GM19452 (cell line): Measurements from ENCODE around the gene RCC1.
A peak's percentile ranks its signal among the peaks of the same experiment; 100 is the strongest.
"Not testable (repeated sequence)": the region's sequence is repeated elsewhere in the genome, so short reads cannot be mapped to it uniquely, and the experiment has no call there.

Source experiments
- ATAC-seq: cut with Tn5 transposase; IDR thresholded peaks from one replicate; pipeline ENCODE4 v1.9.1; 2021; ENCODE audit not compliant: unreplicated experiment

Gene RCC1

DNA sequence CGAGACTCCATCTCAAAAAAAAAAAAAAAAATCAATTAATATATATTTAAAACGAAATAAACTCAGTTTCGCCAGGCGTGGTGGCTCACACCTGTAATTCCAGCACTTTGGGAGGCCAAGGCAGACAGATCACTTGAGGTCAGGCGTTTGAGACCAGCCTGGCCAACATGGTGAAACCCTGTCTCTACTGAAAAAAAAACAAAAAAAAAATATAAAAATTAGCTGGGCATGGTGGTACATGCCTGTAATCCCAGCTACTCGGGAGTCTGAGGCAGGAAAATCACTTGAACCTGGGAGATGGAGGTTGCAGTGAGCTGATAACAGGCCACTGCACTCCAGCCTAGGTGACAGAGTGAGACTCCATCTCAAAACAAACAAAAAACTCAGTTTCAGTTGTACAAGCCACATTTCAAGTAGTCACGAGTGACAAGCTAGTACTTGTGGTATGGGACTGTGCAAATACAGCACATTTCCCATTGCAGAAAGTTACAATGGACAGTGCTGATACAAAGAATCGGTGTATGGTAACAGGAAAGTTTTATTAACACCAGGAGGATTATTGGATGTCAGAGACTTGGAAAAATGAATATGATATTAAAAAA lies 35.7 kb downstream of the RCC1 start:
- not testable (repeated sequence) for ATAC-seq

DNA sequence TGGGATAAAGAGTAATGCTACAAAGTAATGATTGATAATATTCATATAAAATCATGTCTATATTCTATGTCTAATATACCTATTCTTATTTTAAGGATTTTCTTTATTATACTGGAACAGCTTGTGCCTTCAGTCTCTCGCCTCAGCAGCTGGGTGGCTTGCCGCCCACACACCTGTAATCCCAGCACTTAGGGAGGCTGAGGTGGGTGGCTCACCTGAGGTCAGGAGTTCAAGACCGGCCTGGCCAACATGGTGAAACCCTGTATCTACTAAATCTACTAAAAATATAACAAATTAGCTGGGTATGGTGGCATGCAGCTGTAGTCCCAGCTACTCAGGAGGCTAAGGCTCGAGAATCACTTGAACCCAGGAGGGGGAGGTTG lies 39.4 kb downstream of the RCC1 start:
- ATAC-seq, result no peak

DNA sequence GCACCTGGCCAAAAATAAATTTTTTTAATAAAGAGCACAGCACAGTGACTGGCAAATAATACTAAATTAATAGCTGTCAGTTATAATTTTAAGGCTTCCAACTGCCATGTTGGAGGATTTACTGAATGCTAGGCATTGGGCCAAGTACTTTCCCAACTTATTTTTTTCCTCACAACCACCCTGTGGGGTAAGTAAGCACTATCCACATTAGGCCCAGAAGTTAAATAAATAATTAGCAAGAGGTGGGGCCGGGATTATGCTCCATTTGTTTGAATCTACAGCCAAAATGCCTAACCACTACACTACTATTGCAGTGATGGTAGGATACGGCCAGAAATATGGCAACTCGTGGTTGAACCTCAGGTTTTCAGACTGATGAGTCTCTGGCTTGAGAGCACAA lies 42.5 kb downstream of the RCC1 start:
- ATAC-seq, result no peak

DNA sequence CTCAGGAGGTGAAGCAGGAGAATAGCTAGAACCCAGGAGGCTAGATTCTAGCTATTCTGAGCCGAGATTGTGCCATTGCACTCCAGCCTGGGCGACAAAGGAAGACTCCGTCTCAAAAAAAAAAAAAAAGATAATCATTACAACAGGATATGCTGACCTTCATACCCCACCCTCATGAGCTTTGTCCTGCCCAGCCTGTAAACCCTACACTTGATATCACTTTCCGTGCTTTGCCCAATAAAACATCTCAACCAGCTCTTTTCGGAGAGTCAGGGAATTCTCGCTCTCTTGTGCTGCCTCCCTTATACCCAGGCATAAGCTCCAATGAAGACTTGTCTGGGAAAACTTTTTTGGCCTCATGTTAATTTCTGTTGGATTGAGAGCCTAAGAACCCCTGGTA lies 45.5 kb downstream of the RCC1 start:
- no peak for ATAC-seq

DNA sequence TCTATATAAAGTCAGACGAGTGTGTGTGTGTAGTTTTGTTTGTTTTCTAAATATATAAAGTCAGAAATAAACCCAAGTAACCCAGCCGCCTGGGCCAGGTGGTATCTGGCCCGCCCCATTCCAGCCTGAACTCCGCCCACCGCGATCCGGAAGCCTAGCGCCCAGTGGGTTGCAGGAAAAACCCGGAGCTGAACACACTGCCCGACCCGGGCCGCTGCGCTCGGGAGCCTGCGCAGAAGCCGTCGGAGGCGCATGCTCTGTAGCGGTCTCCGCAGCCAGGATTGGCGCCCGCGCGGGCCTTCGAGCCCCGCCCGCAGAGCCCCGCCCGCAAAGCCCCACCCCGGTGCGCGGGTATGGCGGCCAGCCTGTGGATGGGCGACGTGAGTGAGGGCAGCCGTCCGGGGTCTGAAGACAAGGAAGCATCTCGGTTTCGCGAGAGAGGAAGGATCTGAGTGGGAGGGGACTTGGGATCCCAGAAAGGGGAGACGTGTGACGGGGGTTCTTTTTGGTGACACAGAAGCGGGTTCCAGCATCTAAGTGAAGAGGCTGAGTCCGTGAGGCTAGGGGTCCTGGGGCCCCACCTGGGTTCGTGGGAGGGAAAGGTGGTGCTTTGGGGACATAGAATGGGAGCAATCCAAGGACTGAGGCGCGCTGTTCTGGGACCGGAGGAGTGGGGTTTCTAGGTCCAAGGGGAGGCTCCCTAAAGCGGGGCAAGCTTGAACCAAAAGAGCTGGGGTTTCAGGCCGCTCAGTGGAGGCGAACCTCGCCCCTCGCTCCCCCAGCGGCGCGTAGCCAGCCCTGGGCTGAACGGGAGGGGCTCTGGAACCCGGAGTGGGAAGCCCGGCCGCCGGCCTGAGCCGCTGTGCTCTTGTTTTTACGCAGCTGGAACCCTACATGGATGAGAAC lies 47.2 kb downstream of the RCC1 start, which contains the start of gene TRNAU1AP:
Gene TRNAU1AP, plus strand, starts transcription at position 328 of the 906 bp plus-strand sequence. Its CDS starts 26 bp downstream, at position 354.
- peak; percentile 95 for ATAC-seq

DNA sequence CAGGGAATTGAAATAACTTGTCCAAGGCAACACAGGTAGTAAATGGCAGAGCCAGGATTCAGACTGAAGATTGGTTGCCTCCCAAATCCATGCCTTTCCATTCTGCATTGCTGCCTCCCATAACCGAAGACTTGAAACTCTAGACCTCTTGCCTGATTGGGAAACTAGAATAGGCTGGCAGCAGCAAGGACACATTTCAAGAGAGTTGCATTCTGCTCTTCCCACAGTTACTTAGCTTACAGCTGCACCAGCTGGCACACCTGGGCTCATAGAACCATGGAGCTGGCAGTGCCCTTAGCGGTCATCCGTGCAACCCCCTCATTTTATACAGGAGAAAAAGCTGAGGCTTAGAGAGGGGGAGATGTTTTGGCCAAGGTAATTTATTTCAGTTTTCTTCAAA lies 55.0 kb downstream of the RCC1 start:
- ATAC-seq, result no peak

DNA sequence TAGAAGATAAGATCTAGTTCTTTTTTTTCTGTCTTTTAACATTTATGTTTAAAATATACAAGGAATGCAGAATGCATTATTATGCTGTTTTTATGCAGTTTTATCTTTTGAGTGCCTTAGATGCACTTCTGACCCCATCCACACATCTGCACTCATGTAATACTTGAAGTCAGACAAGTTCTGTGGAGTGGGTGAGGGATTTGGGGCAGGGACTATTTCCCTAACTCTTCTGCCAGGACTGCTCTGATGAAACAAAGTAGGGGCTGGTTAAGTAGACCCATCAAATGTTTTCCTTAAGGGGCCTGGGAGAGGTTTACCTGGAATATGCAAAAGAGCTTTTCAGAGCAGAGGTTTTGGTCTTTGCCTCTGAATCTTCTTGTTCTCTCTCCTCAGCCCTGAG lies 58.5 kb downstream of the RCC1 start:
- ATAC-seq, result no peak

DNA sequence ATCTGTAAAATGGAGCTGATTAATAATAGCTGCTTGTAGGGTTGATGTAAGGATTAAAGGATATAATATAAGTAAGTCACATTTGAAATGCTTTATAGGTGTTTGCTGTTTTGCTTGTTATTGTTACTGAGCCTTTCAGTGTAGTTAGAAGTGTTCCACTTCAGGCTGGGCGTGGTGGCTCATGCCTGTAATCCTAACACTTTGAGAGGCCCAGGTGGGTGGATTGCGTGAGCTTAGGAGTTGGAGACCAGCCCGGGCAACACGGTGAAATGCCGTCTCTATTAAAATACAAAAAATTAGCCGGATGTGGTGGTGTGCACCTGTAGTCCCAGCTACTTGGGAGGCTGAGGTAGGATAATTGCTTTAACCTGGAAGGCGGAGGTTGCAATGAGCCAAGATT lies 59.2 kb downstream of the RCC1 start:
- ATAC-seq, result no peak

DNA sequence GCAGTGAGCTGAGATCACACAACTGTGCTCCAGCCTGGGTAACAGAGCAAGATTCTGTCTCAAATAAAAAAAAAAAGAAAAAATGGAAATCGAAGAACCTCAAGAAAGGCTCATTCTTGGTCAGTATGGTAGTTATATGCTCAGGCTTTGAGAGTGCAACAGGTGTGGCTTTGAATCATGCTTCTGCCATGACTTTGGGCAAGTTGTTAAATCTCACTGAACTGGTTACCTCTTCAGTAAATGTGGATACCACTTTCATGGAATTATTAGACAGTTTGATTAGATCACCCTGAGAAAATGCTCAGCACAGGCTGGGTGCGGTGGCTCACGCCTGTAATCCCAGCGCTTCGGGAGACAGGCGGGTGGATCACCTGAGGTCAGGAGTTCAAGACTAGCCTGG lies 59.9 kb downstream of the RCC1 start:
- no peak for ATAC-seq

DNA sequence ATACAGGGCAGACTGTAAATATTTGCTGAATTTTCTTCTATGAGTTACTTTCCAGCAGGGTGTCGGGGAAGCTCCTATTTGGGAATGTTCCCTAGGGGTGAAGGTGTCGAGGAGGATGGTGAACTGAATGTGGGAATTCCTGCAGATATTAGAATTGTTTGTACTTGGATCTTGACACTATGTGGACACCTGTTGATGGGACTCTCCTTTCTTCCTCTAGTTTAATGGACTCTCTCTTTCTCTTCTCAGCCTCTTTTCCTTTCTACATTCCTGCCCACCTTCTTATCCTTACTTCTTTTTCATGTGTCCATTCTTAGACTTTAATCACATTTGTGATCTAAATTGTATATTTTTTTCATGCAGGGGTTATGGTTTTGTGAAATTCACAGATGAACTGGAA lies 61.1 kb downstream of the RCC1 start:
- no peak for ATAC-seq

DNA sequence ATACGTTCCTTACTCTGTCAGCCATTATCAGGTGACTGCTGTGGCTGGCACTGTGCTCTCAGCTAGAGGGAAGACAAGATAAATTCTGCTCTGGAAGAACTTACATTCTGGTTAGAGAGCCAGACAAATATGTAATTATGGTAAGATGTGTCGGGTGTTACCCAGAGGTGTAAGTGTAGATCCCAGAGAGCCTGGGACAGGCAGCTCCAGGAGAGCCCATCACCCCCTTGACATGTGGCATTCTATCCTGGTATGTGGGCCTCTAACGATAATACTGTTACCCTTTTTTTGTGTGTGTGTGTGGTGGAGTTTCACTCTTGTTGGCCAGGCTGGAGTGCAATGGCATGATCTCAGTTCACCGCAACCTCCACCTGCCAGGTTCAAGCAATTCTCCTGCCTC lies 66.1 kb downstream of the RCC1 start:
- ATAC-seq, result no peak

DNA sequence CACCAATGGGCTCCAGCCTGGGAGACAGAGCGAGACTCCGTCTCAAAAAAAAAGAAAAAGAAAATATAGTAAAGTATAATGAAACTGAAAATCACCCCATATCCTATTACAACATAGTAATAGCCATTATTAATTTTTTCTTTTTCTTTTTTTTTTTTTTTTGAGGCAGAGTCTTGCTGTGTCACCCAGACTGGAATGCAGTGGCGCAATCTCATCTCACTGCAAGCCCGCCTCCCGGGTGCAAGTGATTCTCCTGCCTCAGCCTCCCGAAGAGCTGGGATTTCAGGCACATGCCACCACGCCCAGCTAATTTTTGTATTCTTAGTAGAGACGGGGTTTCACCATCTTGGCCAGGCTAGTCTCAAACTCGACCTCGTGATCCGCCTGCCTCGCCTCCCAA lies 67.0 kb downstream of the RCC1 start:
- not testable (repeated sequence) for ATAC-seq

DNA sequence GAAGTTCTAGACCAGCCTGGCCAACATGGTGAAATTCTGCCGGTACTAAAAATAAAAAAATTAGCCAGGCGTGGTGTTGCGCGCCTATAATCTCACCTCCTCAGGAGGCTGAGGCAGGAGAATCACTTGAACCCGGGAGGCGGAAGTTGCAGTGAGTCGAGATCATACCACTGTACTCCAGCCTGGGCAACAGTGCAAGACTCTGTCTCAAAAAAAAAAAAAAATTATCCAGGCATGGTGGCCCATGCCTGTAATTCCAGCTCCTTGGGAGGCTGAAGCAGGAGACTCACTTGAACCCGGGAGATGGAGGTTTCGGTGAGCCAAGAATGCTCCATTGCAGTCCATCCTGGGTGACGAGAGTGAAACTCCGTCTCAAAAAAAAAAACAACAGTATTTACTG lies 67.7 kb downstream of the RCC1 start:
- ATAC-seq, result no peak

DNA sequence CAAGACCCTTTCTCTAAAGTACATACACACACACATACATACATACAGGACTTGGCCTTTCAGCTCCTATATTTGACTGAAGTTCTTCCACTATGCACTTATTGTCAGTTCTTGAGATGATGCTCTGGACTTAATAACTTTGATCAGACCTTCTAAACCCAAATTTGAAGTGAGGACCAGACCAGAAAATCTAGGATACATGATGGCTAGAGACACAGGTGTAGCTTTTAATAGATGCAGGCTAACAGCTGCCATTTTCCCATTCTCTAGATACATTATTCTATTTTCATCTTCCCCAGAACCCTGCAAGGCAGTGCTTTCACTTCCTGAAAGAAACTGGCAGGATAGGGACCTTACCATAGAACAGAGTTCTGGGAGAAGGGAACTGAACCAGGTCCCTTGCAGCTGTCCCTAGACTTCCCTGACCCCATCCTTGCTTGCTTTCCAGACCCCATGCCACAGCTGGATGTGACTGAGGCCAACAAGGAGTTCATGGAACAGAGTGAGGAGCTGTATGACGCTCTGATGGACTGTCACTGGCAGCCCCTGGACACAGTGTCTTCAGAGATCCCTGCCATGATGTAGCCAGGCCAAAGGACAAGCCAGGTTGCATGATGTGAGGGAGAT lies 71.3 kb downstream of the RCC1 start:
- ATAC-seq, result no peak

DNA sequence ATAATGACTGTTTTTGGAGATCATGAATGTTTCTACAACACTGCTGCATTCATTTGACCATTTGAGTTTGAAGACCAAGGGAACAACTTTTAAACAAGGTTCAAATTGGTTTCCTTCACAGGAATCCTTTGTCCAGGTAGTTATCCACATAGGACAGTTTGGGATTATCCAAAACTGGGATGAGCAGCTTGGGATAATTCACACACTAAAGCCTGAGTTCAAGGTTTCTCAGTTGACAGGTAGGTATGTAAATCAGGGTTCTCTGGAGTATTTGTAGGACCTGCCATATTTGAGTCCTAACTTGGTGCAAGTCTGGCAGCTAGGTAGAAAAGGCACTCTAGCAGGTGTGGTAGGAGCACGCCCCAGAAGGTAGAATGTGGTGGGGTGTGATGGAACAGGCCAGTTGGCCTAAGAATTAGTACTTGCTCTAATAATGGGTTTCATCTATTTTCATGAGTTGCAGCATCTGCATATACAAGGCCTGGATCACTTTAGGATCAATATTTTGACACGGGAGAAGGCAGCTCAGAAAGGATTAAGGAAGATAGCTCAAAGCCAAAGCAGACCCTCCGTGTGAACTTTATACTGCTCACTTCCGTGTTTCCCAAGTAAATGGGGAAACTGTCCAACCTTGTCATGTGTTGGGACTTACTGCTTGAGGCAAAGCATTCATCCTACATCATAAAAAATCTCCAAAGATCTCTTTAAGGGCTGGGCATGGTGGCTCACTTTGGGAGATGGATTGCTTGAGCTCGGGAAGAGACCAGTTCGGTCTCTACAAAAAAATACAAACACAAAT lies 72.1 kb downstream of the RCC1 start:
- ATAC-seq, result no peak

DNA sequence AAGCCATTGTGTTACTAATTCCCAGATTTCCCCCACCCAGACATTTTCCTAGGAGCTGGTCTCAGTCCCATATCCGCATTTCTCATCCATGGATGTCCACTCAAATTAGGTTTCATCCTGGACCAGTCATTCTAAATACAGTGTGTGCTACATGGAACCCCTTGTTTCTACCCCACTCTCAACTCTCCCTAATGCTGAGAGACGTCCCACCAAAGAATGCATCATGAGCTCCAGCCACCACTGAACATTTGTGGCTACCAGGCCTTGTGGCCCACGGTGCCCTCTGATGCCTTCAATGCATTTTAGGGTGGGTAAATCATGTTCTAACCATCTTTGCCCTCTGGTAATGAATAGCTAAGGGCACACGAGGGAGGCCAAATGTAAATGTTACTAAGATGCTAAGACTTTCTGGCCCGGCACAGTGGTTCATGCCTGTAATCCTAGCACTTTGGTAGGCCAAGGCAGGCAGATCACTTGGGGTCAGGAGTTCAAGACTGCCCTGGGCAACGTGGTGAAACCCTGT lies 72.9 kb downstream of the RCC1 start:
- no peak for ATAC-seq

DNA sequence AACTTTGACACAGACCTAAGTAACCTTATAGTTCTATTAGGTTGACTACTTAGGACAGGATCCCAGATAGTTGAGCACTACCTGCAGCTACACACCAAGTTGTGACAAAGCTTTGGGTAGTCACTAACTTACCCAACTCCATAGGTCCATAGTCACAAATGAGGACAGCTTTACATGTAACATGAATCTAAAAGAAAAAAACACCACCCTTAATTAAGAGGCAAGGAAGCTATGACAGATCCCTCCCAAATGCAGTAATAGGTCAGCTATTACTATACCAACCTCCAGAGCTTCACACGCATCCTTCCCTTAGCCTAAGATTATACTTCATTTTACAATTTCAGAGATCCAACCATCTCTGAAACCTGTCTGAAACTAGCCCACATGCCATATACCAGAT lies 73.6 kb downstream of the RCC1 start:
- no peak for ATAC-seq

DNA sequence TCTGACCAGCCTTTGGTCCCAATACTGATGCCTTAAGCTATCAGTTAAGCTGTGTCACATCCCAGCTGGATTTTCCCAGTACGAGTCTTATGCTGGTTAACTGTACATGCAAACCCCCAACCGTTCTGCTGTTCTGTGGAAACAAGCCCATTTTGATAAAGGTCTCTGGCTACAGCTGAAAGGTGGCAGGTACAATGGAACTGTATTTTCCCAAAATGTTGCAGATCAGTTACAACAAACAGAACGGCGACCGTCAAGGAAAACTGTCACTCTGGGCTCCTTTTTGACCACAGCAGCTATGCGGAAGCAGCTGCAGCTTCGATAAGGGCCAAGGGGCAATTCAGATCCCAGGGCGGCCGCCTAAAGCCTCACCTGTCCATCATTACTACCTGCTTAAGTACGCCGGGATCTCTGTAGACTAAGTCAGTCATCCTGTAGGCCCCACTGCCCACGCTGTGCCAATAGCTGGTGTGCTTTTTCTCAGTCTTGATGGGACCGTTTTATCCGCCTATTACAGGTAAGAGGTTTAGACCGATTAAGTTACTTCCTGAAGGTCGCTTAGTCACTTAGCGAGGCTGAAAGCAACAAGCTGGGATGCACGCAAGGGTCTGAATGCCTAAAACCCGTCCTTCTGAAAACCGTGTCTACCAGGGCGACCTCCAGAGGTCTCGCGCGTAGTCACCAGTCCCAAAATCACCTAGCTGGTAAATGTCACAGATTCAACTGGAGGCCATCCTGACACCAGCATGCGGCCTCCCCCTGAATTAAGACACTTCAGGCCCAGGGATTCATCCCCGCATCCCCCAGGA lies 75.1 kb downstream of the RCC1 start:
- ATAC-seq, result peak; percentile 21

DNA sequence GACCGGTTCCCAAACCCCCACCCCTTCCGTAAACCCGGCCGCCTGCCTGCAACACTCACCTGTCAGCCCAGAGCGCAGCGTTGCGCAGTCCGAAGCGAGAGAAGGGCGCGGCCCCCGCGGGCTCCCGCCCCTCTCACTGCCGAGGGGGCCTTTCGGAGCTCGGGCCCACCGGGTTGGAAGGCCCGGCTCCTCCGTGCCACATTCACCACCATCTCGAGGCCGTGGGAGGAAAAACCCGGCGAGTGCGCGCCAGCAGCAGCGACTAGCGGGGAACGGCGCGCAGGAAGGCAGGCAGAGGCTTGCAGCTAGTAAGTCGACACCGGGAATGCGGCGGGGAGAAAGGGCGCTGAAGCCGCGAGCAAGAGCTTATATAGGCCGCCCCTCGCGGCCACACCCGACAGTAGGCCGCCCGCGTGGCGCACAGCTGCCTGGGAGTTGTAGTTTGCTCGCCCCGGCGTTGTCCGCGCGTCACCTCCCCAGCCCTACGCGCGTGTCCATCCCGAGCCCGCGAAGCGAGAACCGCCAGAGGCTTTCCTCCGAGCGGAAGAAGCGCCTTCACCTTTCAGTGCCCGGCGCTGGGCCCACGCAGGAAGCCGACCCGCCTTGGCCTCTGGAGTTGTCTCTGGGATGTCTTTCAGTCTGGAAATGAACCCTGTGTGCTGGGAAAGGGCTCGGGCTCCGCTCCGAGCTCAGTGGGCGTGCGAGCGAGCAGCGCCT lies 75.8 kb downstream of the RCC1 start:
- ATAC-seq, result peak; percentile 78

DNA sequence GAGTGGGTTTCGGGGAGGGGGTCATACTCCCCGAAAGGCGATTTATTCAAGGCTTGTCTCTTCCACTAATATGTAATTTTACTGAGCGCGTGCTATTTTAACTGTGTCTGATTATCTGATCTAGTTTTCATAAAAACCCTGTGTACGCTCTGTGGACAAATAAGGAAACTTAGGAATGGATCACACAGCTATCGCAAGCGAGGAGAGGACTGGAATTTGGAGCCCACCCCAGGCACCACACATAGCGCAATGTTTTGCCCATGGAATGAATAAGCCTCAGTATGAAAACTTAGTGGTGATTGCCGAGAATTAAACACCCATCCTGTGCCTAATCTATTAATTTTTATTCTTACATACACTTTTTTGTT lies 76.4 kb downstream of the RCC1 start:
- ATAC-seq, result no peak
